Stimulated activated CD4-positive, alpha-beta T cell treated with anti-CD3 and anti-CD28 coated beads, Interleukin-12 subunit alpha, Interleukin-12 subunit beta, amount 100 ng/mL, for 48 hours (primary cell): ENCODE data around the gene OLFML1.

Source experiments
- DNase-seq, 3 donors: peaks; one replicate each; pipeline ENCODE4 v3.0.0-alpha.2; 2020; ENCODE audit warnings: low read depth in 2 of 3, low spot score in 1 of 3

The OLFML1 gene

DNA sequence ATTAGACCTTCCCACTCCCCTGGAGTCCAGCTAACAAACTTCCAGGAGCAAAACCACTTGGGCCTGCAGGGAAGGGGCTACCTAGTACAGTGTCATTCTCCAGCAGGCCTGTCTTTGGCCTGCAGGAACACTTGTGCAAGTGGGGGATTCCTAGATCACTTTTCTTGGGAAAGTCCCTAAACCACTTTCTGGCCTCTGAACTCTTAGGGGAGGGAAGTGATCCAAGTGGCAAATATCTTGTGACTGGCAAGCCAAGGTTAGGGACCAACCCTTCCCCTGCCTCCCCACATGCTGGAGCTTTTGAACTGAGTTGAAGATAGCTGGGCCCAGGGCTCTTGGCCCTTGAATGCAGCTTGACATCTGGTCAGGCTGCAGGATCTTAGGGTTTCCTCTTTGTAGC is 45.7 kb downstream of the OLFML1 start:
- DNase-seq = no peak

DNA sequence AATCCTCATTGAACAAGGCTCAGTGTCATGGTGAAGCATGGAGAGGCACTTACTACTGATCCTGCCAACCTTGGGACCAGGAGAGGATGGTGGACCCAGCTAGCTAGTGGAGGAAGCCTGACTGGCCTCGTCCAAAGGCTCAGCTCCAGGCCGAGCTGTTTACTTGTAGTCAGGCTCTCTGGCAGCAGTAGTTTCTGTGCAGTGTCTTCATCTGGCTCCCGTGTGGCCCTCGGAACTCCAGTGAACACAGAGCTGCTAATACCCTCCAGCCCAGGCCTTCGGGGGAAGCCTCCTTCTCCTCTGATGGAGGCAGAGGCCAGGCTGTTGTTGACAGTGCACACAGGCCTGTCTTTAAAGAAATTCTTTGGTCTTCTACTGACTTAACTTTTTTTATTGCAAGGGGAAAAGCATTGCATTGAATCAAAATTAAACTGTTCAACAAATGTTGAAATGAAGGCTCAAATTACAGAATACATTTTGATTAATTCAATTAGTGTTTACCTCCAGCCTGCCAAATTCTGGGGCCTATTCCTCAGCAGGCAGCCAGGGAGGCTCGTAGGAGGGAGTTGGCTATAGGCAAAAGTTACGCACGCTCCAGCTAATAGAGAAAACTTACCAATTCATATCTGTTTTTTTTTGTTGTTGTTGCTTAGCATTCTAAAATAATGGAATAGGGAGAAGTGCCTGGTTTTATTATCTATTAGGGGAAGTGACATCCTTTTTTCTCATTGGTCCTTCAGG is 47.3 kb downstream of the OLFML1 start:
- DNase-seq = no peak

DNA sequence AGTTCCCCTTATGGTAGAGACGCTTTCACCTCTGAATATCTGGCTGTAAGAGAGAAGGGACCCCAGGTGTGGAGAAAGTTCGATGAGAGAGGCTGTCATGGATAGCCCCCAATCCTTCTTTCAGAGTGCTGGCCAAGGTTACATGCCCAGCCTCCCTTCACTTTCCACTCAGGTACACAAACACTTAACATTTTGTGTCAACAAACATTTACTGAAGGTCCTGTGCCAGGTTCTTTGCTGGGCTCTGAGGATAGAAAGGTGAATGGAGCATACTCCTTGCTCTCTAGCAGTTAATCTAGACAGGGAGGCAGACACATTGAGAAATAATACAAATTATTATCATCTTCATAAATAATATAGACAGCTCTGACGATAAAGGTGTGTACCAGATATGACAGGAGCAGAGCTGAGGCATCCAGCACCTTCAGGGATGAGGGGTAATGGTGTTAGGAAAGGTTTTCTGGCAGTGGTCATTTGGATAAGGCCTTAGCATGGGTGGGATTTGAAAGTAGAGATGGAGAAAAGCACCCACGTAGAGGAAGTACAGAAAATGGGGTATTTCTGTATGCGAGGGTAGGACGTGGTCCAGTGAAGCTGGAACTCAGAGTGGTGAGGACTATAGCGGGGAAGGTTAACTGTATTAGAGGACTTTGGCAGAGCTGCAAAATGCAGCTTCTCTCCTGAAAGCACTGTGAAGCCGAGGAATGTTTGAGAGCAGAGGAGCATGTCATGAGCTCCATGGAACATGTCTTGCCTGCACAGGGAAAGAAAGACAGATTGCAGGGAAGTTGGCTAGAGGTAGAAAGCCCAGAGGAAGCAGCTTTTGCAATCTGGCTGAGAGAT is 48.1 kb downstream of the OLFML1 start:
- DNase-seq = no peak

DNA sequence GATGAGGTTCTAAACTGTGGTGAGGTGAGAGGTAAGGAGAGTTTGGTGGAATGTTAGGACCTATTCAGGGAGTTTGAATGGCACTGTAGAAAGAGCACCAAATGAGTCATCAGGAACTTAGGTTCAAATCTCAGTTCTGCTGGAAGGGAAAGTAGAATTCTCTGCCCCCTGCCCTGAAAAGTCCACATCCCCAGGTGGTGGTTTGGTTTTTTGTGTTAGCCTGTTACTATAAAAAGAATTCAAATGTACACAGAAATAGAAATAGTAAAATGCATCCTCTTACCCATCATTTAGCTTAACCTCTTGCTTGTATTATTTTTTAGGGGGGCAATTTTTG is 48.7 kb downstream of the OLFML1 start:
- DNase-seq = no peak

DNA sequence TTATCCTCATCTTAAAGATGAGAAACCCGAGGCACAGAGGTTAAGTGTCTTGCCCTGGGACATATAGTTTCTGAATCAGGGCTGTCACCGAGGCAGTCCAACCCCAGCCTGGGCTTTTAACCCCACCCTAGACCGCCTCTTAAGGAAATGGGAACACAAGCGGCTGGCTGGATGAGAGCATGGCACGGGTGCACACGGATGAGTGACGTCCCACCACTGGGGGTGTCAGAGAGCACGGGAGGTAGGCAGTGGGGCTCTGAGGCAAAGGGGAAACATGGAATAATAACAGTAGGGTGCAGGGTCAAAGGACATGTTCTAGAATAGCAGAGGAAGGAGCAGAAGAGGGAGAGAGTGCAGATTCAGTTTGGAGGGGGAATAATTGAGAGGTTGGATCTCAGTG is 50.8 kb downstream of the OLFML1 start:
- DNase-seq = no peak

DNA sequence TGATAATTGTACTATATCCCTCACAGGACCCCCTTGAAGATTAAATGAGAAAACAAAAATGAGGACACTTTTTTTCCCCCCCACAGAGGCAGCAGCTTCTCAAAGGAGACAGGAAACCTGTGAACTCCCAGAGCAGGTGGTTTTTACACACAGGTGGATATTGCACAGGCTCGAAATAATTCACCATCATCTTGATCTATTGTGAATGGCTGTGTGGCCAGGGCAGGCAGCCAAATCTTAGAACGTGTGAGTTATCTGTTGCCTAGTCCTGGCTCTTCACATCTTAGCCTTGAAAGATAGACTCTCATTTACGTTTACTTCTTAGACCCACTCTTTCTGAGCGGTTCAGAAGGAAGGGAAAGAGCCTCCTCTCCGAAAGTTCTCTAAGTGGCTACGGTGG is 52.0 kb downstream of the OLFML1 start:
- no peak for DNase-seq

DNA sequence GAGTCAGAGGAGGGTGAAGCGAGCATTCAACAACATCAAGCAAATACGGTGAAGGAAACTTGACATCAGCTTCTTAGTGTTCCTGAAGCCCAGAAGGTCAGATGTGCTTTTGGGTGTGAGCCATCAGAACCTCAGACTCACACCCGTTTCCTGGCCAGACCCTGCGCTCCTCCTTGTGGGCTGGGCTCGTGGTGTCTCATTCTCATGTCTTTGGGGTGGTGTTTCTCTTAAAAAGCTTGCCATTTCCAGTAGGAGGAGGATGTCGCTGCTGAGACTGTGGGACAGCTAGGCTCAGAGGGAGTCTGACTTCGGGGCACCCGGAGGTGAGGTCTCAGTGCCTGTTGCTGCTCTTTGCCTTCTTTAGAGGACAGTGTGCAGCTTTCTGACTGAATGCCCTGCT is 52.7 kb downstream of the OLFML1 start:
- DNase-seq = no peak

DNA sequence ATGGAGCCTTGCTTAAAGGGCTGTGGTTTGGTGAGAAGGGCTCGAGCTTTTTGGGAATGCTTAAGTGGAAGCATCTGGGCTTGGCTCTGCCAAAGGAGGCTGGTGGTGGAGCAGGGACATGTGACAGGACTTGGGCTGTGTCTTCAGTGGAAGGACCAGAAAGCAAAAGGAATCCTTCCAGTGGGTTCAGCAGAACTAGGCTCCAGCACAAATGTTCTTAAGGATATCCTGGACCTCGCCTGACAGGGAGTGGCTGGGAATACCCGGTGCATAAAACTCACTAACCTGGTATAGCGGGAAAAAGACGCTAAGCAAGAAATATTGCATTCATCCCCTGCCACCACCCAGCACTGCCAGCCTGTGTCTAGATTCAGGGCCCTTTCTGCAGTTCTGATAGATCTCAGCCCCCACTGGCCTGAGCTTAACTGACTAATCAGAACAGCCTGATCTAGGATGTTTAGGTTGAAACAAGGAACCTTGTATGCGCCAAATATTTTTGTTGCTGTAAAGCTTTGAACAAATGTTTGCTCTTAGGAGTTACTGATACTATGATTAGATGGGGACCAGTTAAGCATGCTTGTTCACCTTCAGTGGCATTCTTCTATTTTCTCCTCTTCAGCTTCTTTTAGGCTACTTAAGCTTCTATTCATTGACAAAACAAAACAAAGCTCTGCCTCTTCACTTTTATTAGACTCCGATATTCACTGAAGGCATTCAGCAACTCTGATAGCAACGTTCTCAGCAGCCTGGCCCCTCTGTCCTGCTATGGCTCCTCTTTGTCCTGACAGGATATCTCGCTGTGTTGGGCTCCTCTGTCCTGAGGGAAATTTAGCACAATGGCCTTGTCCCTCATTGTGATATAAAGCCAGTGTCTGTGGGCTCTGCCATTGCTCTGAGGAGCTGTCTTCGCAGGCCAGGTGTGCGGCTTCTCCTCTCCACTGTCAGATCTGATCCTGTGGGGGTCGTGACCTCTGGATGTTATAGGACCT is 53.5 kb downstream of the OLFML1 start:
- DNase-seq = no peak

DNA sequence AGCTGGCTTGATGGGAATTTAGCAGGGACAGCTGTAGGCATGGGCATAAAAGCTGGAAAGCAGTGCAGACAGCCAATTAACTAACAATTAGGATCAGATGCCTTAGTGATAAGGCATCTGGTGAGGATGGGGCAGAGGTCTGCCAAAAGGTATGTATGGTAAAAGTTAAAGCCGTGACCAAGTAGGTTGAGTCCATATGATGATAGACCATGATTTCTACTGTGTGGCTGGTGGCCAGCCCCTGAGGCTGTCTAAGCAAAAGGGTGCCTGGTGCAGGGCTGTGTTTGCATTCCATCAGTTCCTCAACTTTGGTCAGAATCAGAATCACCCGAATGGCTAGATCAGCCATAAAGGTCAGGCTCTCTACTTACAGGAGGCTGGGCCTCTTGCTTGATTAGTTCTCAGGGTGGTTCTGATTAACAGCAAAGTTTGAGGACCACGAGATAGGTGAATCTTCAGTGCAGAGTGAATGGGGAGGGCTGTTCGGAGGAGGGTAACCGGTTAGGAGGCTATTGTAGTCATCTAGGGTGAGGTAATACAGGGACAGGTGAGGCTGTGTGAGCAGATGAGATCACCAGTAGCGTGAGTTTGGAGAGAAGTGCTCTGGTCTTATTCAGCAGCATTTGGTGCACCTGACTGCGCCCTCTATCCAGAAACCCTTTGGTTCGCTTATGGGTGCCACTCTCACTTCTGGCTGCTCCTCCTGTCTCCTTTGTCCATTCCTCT is 55.7 kb downstream of the OLFML1 start:
- DNase-seq = no peak

DNA sequence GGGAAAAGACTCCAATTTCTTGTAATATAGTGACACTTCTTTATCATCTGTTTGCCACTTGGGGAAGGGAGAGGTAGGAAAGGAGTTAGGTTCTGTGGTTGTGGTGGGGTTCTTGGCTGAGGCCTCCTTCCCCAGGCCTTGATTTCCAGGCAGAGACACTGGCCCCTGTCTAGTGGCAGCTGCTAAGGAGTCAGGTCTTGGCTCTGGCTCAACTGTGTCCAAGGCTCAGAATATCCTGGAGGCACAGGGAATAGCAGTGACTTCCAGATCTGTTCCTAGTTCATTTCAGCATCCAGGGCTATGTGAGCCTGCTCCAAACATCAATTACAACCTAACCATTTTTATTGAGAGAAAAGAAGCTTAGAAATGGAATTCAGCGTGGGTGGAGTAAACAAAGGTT is 58.0 kb downstream of the OLFML1 start:
- DNase-seq = no peak

DNA sequence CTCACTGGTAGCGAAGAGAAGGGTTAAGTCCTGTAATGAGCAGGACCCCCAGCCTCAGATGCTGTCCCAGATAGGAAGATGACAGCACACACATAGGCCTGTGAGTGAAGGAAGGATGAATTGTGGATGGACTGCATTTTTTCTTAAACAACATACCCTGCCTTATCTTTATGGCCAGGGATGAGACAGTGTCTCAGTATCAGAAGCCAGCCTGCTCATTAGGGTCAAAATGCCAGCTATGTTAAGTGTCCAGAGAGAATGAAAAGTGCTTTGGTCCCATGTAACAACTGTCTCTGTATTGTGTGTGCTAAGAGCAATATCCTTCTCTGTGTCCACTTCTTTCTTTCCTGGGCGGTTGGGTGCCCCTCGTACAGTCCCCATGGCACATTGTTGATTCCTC is 58.7 kb downstream of the OLFML1 start:
- no peak for DNase-seq

DNA sequence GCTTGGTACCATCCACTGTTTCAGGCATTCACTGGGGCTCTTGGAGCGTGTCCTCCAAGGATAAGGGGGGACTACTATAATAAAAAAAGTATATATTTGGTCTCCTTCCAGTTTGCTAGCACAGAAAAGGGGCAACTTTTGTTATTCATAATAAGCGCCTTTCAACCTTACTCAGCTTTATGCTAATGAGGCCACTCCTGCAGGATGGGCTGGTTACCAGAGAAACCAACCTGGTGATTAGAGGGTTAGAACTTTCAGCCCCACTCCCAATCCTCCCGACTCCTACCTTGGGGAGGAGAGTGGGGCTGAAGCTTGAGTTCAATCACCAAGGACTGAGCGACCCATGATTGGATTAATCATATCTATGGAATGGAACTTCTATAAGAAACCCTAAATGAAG is 60.3 kb downstream of the OLFML1 start:
- DNase-seq = no peak

DNA sequence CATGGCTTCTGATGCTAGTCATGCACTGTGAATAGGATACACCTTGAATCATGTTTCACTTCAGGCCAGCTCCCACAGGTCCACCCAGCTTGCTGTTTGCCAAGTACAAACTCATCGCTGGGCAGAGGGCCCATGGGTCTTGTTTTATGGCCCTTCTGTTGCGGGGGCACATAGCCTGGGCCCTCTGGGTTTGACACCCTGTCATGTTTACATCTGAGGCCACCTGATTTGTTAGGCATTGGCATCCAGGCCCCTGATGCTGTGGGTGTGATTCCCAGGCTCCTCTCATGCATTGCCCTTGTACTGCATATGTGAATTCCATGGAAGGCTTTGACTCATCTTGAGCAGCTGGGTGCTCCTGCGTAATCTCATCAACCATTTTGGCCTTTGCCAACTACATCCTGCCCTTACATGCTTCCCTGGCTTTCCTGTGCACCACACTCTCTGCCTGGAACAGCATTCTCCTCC is 61.1 kb downstream of the OLFML1 start:
- DNase-seq = no peak

DNA sequence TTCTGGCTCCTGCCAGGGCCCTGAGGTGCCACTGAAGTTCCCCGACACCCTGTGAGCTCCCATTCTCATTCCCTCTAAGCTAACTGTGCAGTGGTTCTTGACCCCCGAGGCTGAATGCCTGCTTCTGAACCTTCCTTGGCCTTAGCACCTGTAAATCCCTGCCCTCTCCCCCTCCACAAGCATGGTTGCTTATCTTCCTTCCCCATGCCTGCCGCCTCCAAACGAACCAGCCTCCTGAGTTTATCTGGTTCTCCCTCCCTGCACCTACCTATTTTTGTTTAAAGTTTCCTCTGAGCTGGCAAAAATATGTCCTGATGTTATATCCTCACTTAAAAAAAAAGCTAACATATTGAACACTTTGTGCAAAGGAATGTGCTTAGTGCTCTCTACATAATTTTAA is 62.4 kb downstream of the OLFML1 start:
- DNase-seq = no peak

DNA sequence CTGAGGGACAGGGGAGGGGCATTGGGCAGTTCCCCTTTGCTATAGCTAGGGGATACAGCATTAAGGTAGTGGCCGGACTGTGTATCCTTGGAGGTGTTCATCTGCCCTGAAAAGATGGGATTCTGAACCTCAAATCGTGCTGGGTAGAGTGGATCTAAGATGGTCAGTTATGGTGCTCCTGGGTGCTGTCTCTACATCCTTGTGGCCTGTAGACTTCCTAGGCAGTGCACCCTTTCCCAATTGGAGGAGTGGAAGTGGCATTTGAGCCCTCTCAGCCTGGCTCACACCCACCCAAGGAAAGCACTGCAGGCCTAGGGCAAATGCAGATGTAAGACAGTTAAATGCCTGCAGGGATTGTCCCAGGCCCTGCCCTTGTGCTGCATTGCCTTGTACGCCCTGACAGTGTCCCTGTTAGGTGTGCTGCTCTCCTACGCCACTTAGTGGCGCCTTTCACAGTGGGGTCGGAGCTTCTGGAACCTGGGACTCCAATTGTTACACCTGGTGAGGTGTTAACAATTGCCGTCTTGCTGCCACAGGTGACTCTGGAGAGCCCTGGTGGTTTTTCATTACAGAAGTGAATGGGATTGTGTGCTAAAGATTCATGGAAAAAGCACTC is 63.5 kb downstream of the OLFML1 start:
- DNase-seq = no peak

DNA sequence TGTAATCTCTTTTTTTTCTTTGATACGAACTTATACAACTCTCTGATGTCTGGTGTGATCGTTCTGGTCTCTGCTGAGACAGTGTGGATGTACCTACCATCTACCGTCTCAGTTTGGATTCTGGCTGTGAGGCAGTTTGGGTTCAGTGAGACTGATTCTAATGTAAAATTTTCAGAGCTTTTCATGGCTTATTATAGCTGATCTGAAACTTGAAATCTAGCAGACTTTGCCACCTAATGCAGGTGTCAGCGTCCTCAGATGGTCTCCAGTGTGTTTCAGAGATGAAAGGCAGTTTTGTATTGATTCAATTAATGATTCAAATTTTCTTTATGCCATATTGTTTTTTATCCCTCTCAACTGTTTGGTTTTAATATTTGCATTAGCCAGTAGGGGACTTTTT is 64.4 kb downstream of the OLFML1 start:
- no peak for DNase-seq

DNA sequence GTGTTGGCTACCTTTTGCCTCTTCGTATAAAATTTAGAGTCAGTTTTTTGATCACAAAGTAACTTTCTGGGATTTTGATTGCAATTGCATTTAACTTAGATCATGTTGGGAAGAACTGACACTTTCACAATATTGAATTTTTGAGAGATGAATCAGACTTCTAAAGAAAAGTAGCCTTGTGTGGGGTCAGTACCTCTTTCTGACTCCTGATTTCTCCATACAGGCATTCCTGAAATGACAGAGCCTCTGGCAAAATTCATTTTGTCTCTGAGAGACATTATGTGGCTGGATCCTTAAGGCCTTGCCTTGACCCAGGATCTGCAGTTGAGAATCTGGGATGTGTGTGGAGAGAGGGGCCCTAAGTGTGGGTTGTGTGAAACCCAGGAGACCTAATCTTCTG is 66.3 kb downstream of the OLFML1 start:
- no peak for DNase-seq

DNA sequence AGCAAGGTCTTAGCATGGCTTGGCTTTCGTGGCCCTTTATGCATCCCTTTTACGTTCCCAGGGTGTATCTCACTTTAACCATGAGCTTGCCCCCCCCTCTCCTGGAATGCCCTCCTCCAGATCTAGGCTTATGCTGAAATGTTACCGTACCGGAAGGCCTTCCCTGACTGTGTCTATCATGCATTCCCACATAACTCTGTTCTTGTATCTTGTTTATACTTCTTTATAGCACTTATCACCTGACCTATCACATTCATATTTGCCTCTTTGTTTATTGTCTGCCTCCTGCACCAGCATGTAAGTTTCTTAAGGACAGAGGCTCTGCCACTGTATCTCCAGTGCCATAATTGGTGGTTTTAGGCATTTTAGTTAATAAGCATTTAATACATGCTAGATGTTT is 67.4 kb downstream of the OLFML1 start:
- DNase-seq = no peak

DNA sequence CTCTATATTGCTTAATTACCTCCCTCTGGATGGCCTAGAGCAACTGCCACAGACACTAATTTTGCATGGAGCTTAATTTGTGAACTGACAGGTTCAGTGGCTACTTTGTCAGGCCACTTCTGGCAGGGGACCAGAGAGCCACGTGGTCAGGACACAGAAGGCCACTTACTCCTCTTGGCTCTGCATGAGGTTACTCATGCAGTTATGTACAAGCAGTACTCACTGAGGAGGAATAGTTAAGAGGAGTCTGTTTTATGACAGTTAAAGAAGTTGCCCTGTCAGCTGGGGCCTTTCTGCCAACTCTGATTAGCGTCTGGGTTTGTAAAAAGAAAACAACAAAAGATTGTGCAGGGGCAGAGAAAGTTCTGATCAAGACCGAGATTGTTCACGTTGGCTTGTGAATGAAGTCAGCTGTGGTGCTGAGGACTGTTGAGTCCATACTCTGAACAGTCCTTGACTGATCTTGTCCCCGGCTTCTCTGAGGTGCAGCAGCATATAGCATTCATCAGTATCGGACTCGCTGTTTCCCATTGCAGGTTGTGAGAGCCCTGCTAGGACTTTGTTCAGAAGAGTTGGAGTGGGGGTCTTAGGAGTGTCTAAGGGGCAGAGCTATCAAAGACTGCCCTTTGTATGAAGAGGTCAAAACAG is 69.9 kb downstream of the OLFML1 start:
- no peak for DNase-seq

DNA sequence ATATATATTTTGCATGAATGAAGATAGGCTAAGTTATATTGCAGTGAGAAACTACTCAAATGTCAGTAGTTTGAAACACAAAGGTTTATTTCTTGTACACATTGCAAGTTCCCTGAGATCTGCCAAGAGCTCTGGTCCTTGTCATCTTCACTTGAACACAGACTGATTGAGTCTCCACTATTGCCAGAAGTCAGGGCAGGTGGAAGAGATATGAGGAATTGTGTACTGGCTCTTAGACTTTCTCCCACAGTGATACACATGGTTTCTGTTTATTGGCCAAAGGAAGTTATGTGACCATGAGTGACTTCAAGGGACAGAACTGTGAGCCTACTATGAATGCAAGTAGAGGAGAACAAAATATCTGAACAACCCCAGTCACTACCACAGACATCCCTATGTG is 72.7 kb downstream of the OLFML1 start:
- no peak for DNase-seq
